Measurements from ENCODE around the gene MTMR3.

- TF ChIP-seq CTCF (conservative IDR thresholded peaks at IDR 0.05; ENCODE audit: low read length), result no peak
- no peak for TF ChIP-seq EZH2phosphoT487 (IDR thresholded peaks at IDR 0.05; ENCODE audit: borderline replicate concordance, low read depth, low read length)
Measured at GRCh38 chr22:29872144-29872893, 10.7 kb upstream of the MTMR3 start.

Measured in OCI-LY7 (cell line).